ENCODE results near the gene AGBL4.

- TF ChIP-seq EZH2 (IDR thresholded peaks at IDR 0.05; ENCODE audit: borderline replicate concordance, low read length) (no peak), CTCF (IDR thresholded peaks at IDR 0.05; ENCODE audit: low read length) (no peak)
These were observed 1379.4 kb downstream of the AGBL4 start for GRCh38 chr1:48644190-48644900.

All from OCI-LY1 (cell line).